Measurements from ENCODE around the gene LRP8. TPM values are rescaled to one million over a fixed set of nuclear protein-coding genes. Genes with fewer than 3 reads are reported as not detected.

Gene LRP8
- total and polyA plus RNA-seq, 2 donors (not counting 3 experiments of a cell fraction or from before 2014, with no cell fraction given) = 40.9 to 62.2 TPM

- Histone ChIP-seq H3K9ac (replicated peaks; ENCODE audit: extremely low read depth, insufficient read depth, low read length) (peak overlapping the region; percentile 96), H2AFZ (ENCODE audit: low read depth, low read length) (peak overlapping the region; percentile 81), H4K20me1 (replicated peaks; ENCODE audit: control insufficient read depth, extremely low read depth, insufficient read depth, low read length) (no peaks in the 10 kb centered on the region), H3K27me3 (ENCODE audit: control insufficient read depth in 2 of 2, insufficient read depth in 2 of 2, low read length in 2 of 2) (no peaks in the 10 kb centered on the region), H3K9me1 (replicated peaks; ENCODE audit: control insufficient read depth, extremely low read depth, insufficient read depth, low read length) (no peaks in the 10 kb centered on the region), H3K4me2 (ENCODE audit: insufficient read depth, low read length) (peak overlapping the region; percentile 60), H3K27ac (ENCODE audit: insufficient read depth, low read depth, low read length) (peak overlapping the region; percentile 74), H3K9me3 (replicated peaks; ENCODE audit: control insufficient read depth, insufficient read depth, low read length) (no peaks in the 10 kb centered on the region), H3K36me3 (ENCODE audit: control insufficient read depth in 2 of 2, extremely low read depth in 1 of 2, insufficient read depth in 2 of 2, low read length in 2 of 2) (peaks cover under 1 to 2% of the 10 kb centered on the region in 2 experiments), H3K79me2 (ENCODE audit: control insufficient read depth, insufficient read depth, low read length) (peaks cover 7% of the 10 kb centered on the region), H3K4me3 (replicated peaks in 1 of 3; ENCODE audit: insufficient read depth in 1 of 3, low read depth in 1 of 3, low read length in 3 of 3) (peak overlapping the region; percentile 63 to 92 (median 77)), H3K4me1 (ENCODE audit: control insufficient read depth, extremely low read depth, insufficient read depth, low read length) (peaks cover 13% of the 10 kb centered on the region)
- no peak for TF ChIP-seq MYC (IDR thresholded peaks at IDR 0.05; ENCODE audit: low read depth, low read length)
- ChIA-PET POLR2A (no interaction called here), CTCF (no interaction called here)
- peak; percentile 26 for DNase-seq (ENCODE audit: low read depth, low spot score)
- intact Hi-C loops (cut with micrococcal nuclease) = loop anchor here (2.0 to 10.0 kb wide), 2 partner anchors 129 to 793 kb away; partner anchors contain the start of genes ORC1 and PRPF38A
- dilution Hi-C loops (cut with MboI; ENCODE audit: extremely low pct_ligation_motif_present, low sequenced_read_pairs) = no loop called here
- BruUV-seq (replicated peaks) = no TSS peak
- peak; percentile 49 for FAIRE-seq
Observed at GRCh38 chr1:53197291-53198200, 130.3 kb downstream of the LRP8 start.

- no peaks in the 10 kb centered on the region for H3K9me1 ChIP-seq (replicated peaks; ENCODE audit: control insufficient read depth, extremely low read depth, insufficient read depth, low read length)
- H2AFZ ChIP-seq (ENCODE audit: low read depth, low read length) = peak within 1 kb of the TSS; percentile 81
- H3K4me1 ChIP-seq (ENCODE audit: control insufficient read depth, extremely low read depth, insufficient read depth, low read length) = peaks cover 13% of the 10 kb centered on the region
- DNase-seq (ENCODE audit: low read depth, low spot score) (peak; percentile 79), FAIRE-seq (peak; percentile 82)
- BruUV-seq (replicated peaks) = TSS peak; percentile 61
- intact Hi-C loops (cut with micrococcal nuclease) = loop anchor here (1.0 to 10.0 kb wide), 3 partner anchors 24 to 792 kb away; partner anchors contain the start of genes CZIB, ORC1 and PRPF38A
- ChIA-PET POLR2A (no interaction called here), CTCF (interaction anchor here (0.9 to 7.4 kb wide), 3 partner anchors 11 to 495 kb away, joined by 5 to 46 read pairs (median 11); no protein-coding TSS in a partner anchor)
- H3K4me2 ChIP-seq (ENCODE audit: insufficient read depth, low read length) = peak within 1 kb of the TSS; percentile 60
- H3K36me3 ChIP-seq (ENCODE audit: control insufficient read depth in 2 of 2, extremely low read depth in 1 of 2, insufficient read depth in 2 of 2, low read length in 2 of 2) = no peaks in the 10 kb centered on the region
- H3K79me2 ChIP-seq (ENCODE audit: control insufficient read depth, insufficient read depth, low read length) = peaks cover 7% of the 10 kb centered on the region
- peak within 1 kb of the TSS; percentile 74 for H3K27ac ChIP-seq (ENCODE audit: insufficient read depth, low read depth, low read length)
- H3K27me3 ChIP-seq (ENCODE audit: control insufficient read depth in 2 of 2, insufficient read depth in 2 of 2, low read length in 2 of 2) = no peaks in the 10 kb centered on the region
- dilution Hi-C loops (cut with MboI; ENCODE audit: extremely low pct_ligation_motif_present, low sequenced_read_pairs) = no loop called here
- H3K4me3 ChIP-seq (replicated peaks in 1 of 3; ENCODE audit: insufficient read depth in 1 of 3, low read depth in 1 of 3, low read length in 3 of 3) = peak within 1 kb of the TSS; percentile 63 to 92 (median 77)
- peak in 1 of 2 donors; percentile 3 for TF ChIP-seq CTCF (IDR thresholded peaks at IDR 0.05; ENCODE audit: extremely low read depth in 1 of 2, insufficient read depth in 1 of 2, low read depth in 1 of 2, low read length in 2 of 2)
- TF ChIP-seq FOS (IDR thresholded peaks at IDR 0.05; ENCODE audit: borderline replicate concordance, insufficient read depth, low read length) = no peak
- TF ChIP-seq JUN (IDR thresholded peaks at IDR 0.05; ENCODE audit: borderline replicate concordance, insufficient read depth, insufficient read length, low read depth) = no peak
- TF ChIP-seq MYC (IDR thresholded peaks at IDR 0.05; ENCODE audit: low read depth, low read length) = no peak
- TF ChIP-seq MAX (IDR thresholded peaks at IDR 0.05; ENCODE audit: insufficient read depth, insufficient read length) = no peak
- no peak for TF ChIP-seq EZH2 (IDR thresholded peaks at IDR 0.05; ENCODE audit: borderline replicate concordance, low read depth, low read length, severe bottlenecking)
- peak; percentile 93 for TF ChIP-seq POLR2A (IDR thresholded peaks at IDR 0.05; ENCODE audit: low read depth, low read length)
- no peak for TF ChIP-seq GATA2 (IDR thresholded peaks at IDR 0.05; ENCODE audit: insufficient read depth, insufficient read length, low read depth, low read length)
- TF ChIP-seq POLR2AphosphoS5 (IDR thresholded peaks at IDR 0.05; ENCODE audit: insufficient read depth, low read depth, low read length) = peak; percentile 97
- no peaks in the 10 kb centered on the region for H4K20me1 ChIP-seq (replicated peaks; ENCODE audit: control insufficient read depth, extremely low read depth, insufficient read depth, low read length)
- H3K9me3 ChIP-seq (replicated peaks; ENCODE audit: control insufficient read depth, insufficient read depth, low read length) = no peaks in the 10 kb centered on the region
- H3K9ac ChIP-seq (replicated peaks; ENCODE audit: extremely low read depth, insufficient read depth, low read length) = peak within 1 kb of the TSS; percentile 96
Observed at GRCh38 chr1:53196485-53197290, 131.2 kb downstream of the LRP8 start, which contains the start of gene CPT2. Gene CPT2 (plus strand): TSS chr1:53196824. CDS start chr1:53196944, 120 bp downstream.
